GM18505 (cell line): ENCODE results near the gene FRMD4A.

Experiments used
- ATAC-seq: cut with Tn5 transposase; IDR thresholded peaks from one replicate; pipeline ENCODE4 v1.9.1; 2021; ENCODE audit not compliant: unreplicated experiment
- POLR2A ChIP-seq: IDR thresholded peaks from 4 replicates; pipeline ENCODE4 v1.6.1; 2011; ENCODE audit warnings: borderline replicate concordance; ENCODE audit not compliant: insufficient read depth, insufficient read length; ENCODE audit errors: extremely low read depth

Gene FRMD4A

GRCh38 chr10:13633689-13634088 is 697.0 kb downstream of the FRMD4A start:
- no peak for ATAC-seq
- no peak for TF ChIP-seq POLR2A

- no peak for ATAC-seq
- TF ChIP-seq POLR2A = no peak
Measured at GRCh38 chr10:13632884-13633440, 697.8 kb downstream of the FRMD4A start.

- no peak for TF ChIP-seq POLR2A
- no peak for ATAC-seq
Measured at GRCh38 chr10:13632440-13632839, 698.3 kb downstream of the FRMD4A start.

GRCh38 chr10:13631594-13631993 is 699.1 kb downstream of the FRMD4A start:
- ATAC-seq = no peak
- TF ChIP-seq POLR2A = no peak

- TF ChIP-seq POLR2A = no peak
- no peak for ATAC-seq
Measured at GRCh38 chr10:13630231-13630630, 700.5 kb downstream of the FRMD4A start.

- ATAC-seq = no peak
- no peak for TF ChIP-seq POLR2A
Measured at GRCh38 chr10:13629116-13629515, 701.6 kb downstream of the FRMD4A start.

- no peak for ATAC-seq
- no peak for TF ChIP-seq POLR2A
Measured at GRCh38 chr10:13628661-13629060, 702.1 kb downstream of the FRMD4A start.

- ATAC-seq = no peak
- no peak for TF ChIP-seq POLR2A
Measured at GRCh38 chr10:13627459-13628310, 703.0 kb downstream of the FRMD4A start.

GRCh38 chr10:13624630-13625029 is 706.1 kb downstream of the FRMD4A start:
- no peak for TF ChIP-seq POLR2A
- ATAC-seq = no peak

- TF ChIP-seq POLR2A = no peak
- no peak for ATAC-seq
Measured at GRCh38 chr10:13621931-13622330, 708.8 kb downstream of the FRMD4A start.

- no peak for TF ChIP-seq POLR2A
- no peak for ATAC-seq
Measured at GRCh38 chr10:13617116-13617515, 713.6 kb downstream of the FRMD4A start.

- no peak for ATAC-seq
- no peak for TF ChIP-seq POLR2A
Measured at GRCh38 chr10:13615650-13616300, 714.9 kb downstream of the FRMD4A start.

GRCh38 chr10:13614530-13615332 is 716.0 kb downstream of the FRMD4A start:
- no peak for ATAC-seq
- no peak for TF ChIP-seq POLR2A
